ENCODE data around the gene PHF5A. TPM values are rescaled to one million over a fixed set of nuclear protein-coding genes. Genes with fewer than 3 reads are reported as not detected.
"Not testable (repeated sequence)": the region's sequence is repeated elsewhere in the genome, so short reads cannot be mapped to it uniquely, and the experiment has no call there.

The PHF5A gene
- total and polyA plus RNA-seq, 3 experiments from 2014 or later, result 24.9 to 125 (median 120) TPM

GRCh38 chr22:41433480-41433879 lies 35.0 kb downstream of the PHF5A start:
- H3K27ac Mint-ChIP-seq, result peak overlapping the region in 3 of 8 donors; percentile 41 to 75 (median 53)
- DNase-seq; H3K4me3 ChIP-seq (ENCODE audit: low read length); H3K27me3 ChIP-seq (ENCODE audit: insufficient read depth, low read length, poor library complexity, severe bottlenecking); H3K4me1 ChIP-seq (ENCODE audit: insufficient read depth, low read length); H3K9me3 ChIP-seq (ENCODE audit: low read length); CTCF ChIA-PET; H3K4me3 Mint-ChIP-seq; H3K27me3 Mint-ChIP-seq; H3K9me3 Mint-ChIP-seq; H3K27ac ChIP-seq (ENCODE audit: low read depth, low read length); POLR2A ChIA-PET: not testable (repeated sequence)
- peaks cover 0 to 63% (median 5%) of the 10 kb centered on the region in 3 donors for H3K36me3 Mint-ChIP-seq
- peaks cover 4 to 27% (median 11%) of the 10 kb centered on the region in 3 donors for H3K4me1 Mint-ChIP-seq
- peaks cover 11% of the 10 kb centered on the region for H3K36me3 ChIP-seq (ENCODE audit: insufficient read depth, low read length)

- POLR2A ChIA-PET, result no interaction called here
- no peak for DNase-seq
- H3K4me3 ChIP-seq (ENCODE audit: low read length), result no peak overlapping the region
- H3K9me3 ChIP-seq (ENCODE audit: low read length), result no peaks in the 10 kb centered on the region
- no peaks in the 10 kb centered on the region for H3K27me3 Mint-ChIP-seq
- no peaks in the 10 kb centered on the region for H3K4me1 ChIP-seq (ENCODE audit: insufficient read depth, low read length)
- no peak overlapping the region for H3K27ac ChIP-seq (ENCODE audit: low read depth, low read length)
- no peak overlapping the region for H3K4me3 Mint-ChIP-seq
- H3K9me3 Mint-ChIP-seq, result no peaks in the 10 kb centered on the region
- peaks cover 11% of the 10 kb centered on the region for H3K36me3 ChIP-seq (ENCODE audit: insufficient read depth, low read length)
- CTCF ChIA-PET, result interaction anchor here (0.7 kb wide), 1 partner anchor 16 kb away, joined by 3 read pairs; no protein-coding TSS in a partner anchor
- H3K36me3 Mint-ChIP-seq, result peaks cover 0 to 56% (median 8%) of the 10 kb centered on the region in 3 donors
- no peaks in the 10 kb centered on the region for H3K27me3 ChIP-seq (ENCODE audit: insufficient read depth, low read length, poor library complexity, severe bottlenecking)
- peaks cover 8 to 28% (median 10%) of the 10 kb centered on the region in 3 donors for H3K4me1 Mint-ChIP-seq
- H3K27ac Mint-ChIP-seq, result peak overlapping the region in 4 of 8 donors; percentile 37 to 76 (median 54)
Observed at GRCh38 chr22:41431656-41432055, 36.8 kb downstream of the PHF5A start.

GRCh38 chr22:41429951-41430332 lies 38.5 kb downstream of the PHF5A start:
- H3K27ac Mint-ChIP-seq, result peak overlapping the region in 1 of 8 donors; percentile 74
- peaks cover 5 to 48% (median 6%) of the 10 kb centered on the region in 3 donors for H3K36me3 Mint-ChIP-seq
- H3K4me3 ChIP-seq (ENCODE audit: low read length), result no peak overlapping the region
- peaks cover 13 to 29% (median 17%) of the 10 kb centered on the region in 3 donors for H3K4me1 Mint-ChIP-seq
- DNase-seq, result no peak
- CTCF ChIA-PET, result no interaction called here
- peaks cover 3% of the 10 kb centered on the region for H3K36me3 ChIP-seq (ENCODE audit: insufficient read depth, low read length)
- peaks cover 8% of the 10 kb centered on the region for H3K4me1 ChIP-seq (ENCODE audit: insufficient read depth, low read length)
- H3K27me3 ChIP-seq (ENCODE audit: insufficient read depth, low read length, poor library complexity, severe bottlenecking), result no peaks in the 10 kb centered on the region
- no peak overlapping the region for H3K27ac ChIP-seq (ENCODE audit: low read depth, low read length)
- no peak overlapping the region for H3K4me3 Mint-ChIP-seq
- H3K27me3 Mint-ChIP-seq, result no peaks in the 10 kb centered on the region
- POLR2A ChIA-PET, result interaction anchor here (0.7 kb wide), 1 partner anchor 45 kb away, joined by 3 read pairs; no protein-coding TSS in a partner anchor
- no peaks in the 10 kb centered on the region for H3K9me3 Mint-ChIP-seq
- H3K9me3 ChIP-seq (ENCODE audit: low read length), result no peaks in the 10 kb centered on the region

- H3K4me1 Mint-ChIP-seq, result peaks cover 13 to 29% (median 17%) of the 10 kb centered on the region in 3 donors
- no peaks in the 10 kb centered on the region for H3K27me3 ChIP-seq (ENCODE audit: insufficient read depth, low read length, poor library complexity, severe bottlenecking)
- H3K36me3 Mint-ChIP-seq, result peaks cover 5 to 43% (median 6%) of the 10 kb centered on the region in 3 donors
- H3K27ac Mint-ChIP-seq, result no peak overlapping the region
- no peaks in the 10 kb centered on the region for H3K9me3 ChIP-seq (ENCODE audit: low read length)
- H3K4me1 ChIP-seq (ENCODE audit: insufficient read depth, low read length), result peaks cover 8% of the 10 kb centered on the region
- ChIA-PET CTCF (interaction anchor here (0.7 kb wide), 2 partner anchors 13 to 89 kb away, joined by 3 read pairs; no protein-coding TSS in a partner anchor), POLR2A (no interaction called here)
- H3K27me3 Mint-ChIP-seq, result no peaks in the 10 kb centered on the region
- no peak overlapping the region for H3K4me3 ChIP-seq (ENCODE audit: low read length)
- no peak overlapping the region for H3K4me3 Mint-ChIP-seq
- H3K9me3 Mint-ChIP-seq, result no peaks in the 10 kb centered on the region
- no peak for DNase-seq
- H3K36me3 ChIP-seq (ENCODE audit: insufficient read depth, low read length), result peaks cover 3% of the 10 kb centered on the region
- H3K27ac ChIP-seq (ENCODE audit: low read depth, low read length), result no peak overlapping the region
Observed at GRCh38 chr22:41429232-41429950, 39.1 kb downstream of the PHF5A start.

- POLR2A ChIA-PET, result interaction anchor here (1.0 to 1.1 kb wide), 2 partner anchors 21 to 23 kb away, joined by 3 to 5 read pairs; partner anchors contain the start of gene TOB2
- H3K36me3 Mint-ChIP-seq, result peaks cover 5 to 32% (median 6%) of the 10 kb centered on the region in 3 donors
- DNase-seq, result peak in 2 of 5 donors; percentile 18 to 29
- Histone ChIP-seq H3K4me3 (ENCODE audit: low read length) (no peak overlapping the region), H3K4me1 (ENCODE audit: insufficient read depth, low read length) (peaks cover 8% of the 10 kb centered on the region), H3K36me3 (ENCODE audit: insufficient read depth, low read length) (no peaks in the 10 kb centered on the region), H3K27ac (ENCODE audit: low read depth, low read length) (no peak overlapping the region), H3K27me3 (ENCODE audit: insufficient read depth, low read length, poor library complexity, severe bottlenecking) (no peaks in the 10 kb centered on the region), H3K9me3 (ENCODE audit: low read length) (no peaks in the 10 kb centered on the region)
- peak overlapping the region; percentile 25 to 97 (median 78) for H3K27ac Mint-ChIP-seq
- H3K9me3 Mint-ChIP-seq, result no peaks in the 10 kb centered on the region
- CTCF ChIA-PET, result no interaction called here
- peaks cover 11 to 20% (median 13%) of the 10 kb centered on the region in 3 donors for H3K4me1 Mint-ChIP-seq
- peak overlapping the region in 5 of 7 donors; percentile 2 to 38 (median 8) for H3K4me3 Mint-ChIP-seq
- no peaks in the 10 kb centered on the region for H3K27me3 Mint-ChIP-seq
Observed at GRCh38 chr22:41425660-41426365, 42.7 kb downstream of the PHF5A start.

GRCh38 chr22:41418717-41419116 lies 49.8 kb downstream of the PHF5A start:
- Mint-ChIP-seq H3K27ac (peak overlapping the region in 3 of 8 donors; percentile 35 to 77 (median 67)), H3K9me3 (no peaks in the 10 kb centered on the region), H3K4me1 (peaks cover 18 to 36% (median 20%) of the 10 kb centered on the region in 3 donors), H3K4me3 (peak overlapping the region in 1 of 7 donors; percentile 59), H3K27me3 (peaks cover 0 to 2% of the 10 kb centered on the region in 2 donors), H3K36me3 (peaks cover 0 to 16% (median 0%) of the 10 kb centered on the region in 3 donors)
- no peaks in the 10 kb centered on the region for H3K36me3 ChIP-seq (ENCODE audit: insufficient read depth, low read length)
- no peak for DNase-seq
- ChIA-PET POLR2A (interaction anchor here (0.5 kb wide), 1 partner anchor 25 kb away, joined by 3 read pairs; no protein-coding TSS in a partner anchor), CTCF (no interaction called here)
- no peaks in the 10 kb centered on the region for H3K27me3 ChIP-seq (ENCODE audit: insufficient read depth, low read length, poor library complexity, severe bottlenecking)
- no peak overlapping the region for H3K4me3 ChIP-seq (ENCODE audit: low read length)
- peaks cover 24% of the 10 kb centered on the region for H3K4me1 ChIP-seq (ENCODE audit: insufficient read depth, low read length)
- H3K9me3 ChIP-seq (ENCODE audit: low read length), result no peaks in the 10 kb centered on the region
- H3K27ac ChIP-seq (ENCODE audit: low read depth, low read length), result no peak overlapping the region

GRCh38 chr22:41417622-41418390 lies 50.7 kb downstream of the PHF5A start:
- no peaks in the 10 kb centered on the region for H3K36me3 ChIP-seq (ENCODE audit: insufficient read depth, low read length)
- H3K27me3 ChIP-seq (ENCODE audit: insufficient read depth, low read length, poor library complexity, severe bottlenecking), result no peaks in the 10 kb centered on the region
- H3K9me3 ChIP-seq (ENCODE audit: low read length), result no peaks in the 10 kb centered on the region
- ChIA-PET POLR2A (interaction anchor here (0.5 kb wide), 1 partner anchor 26 kb away, joined by 3 read pairs; no protein-coding TSS in a partner anchor), CTCF (interaction anchor here (0.7 to 1.2 kb wide), 2 partner anchors 14 kb away, joined by 4 read pairs; no protein-coding TSS in a partner anchor)
- Mint-ChIP-seq H3K9me3 (no peaks in the 10 kb centered on the region), H3K4me3 (no peak overlapping the region), H3K27ac (peak overlapping the region in 2 of 8 donors; percentile 37 to 77), H3K4me1 (peaks cover 18 to 41% (median 20%) of the 10 kb centered on the region in 3 donors), H3K36me3 (peaks cover 0 to 13% (median 0%) of the 10 kb centered on the region in 3 donors), H3K27me3 (peaks cover 0 to 2% of the 10 kb centered on the region in 2 donors)
- peaks cover 26% of the 10 kb centered on the region for H3K4me1 ChIP-seq (ENCODE audit: insufficient read depth, low read length)
- DNase-seq, result no peak
- no peak overlapping the region for H3K4me3 ChIP-seq (ENCODE audit: low read length)
- no peak overlapping the region for H3K27ac ChIP-seq (ENCODE audit: low read depth, low read length)

Data from CD8-positive, alpha-beta memory T cell (primary cell).